Measurements from ENCODE around the gene ST3GAL4.
A peak's percentile ranks its signal among the peaks of the same experiment; 100 is the strongest.
"Not testable (repeated sequence)": the region's sequence is repeated elsewhere in the genome, so short reads cannot be mapped to it uniquely, and the experiment has no call there.

The ST3GAL4 gene

DNA sequence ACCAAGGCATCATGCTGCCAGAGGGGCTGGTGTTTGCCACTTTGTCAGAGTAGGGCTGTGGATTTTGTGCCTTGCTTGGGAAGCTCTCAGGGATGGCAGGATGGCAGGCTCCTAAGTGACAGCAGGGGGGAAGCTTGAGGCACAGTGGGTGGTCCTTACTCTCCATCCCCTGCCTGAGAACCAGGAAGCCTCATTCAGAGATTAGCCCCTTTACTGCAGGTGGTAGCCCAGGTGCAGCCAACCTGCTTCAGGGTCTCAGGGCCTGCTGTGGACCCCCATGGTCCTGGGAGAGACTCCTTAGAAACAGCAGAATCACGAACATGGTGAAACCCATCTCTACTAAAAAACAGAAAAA, 8.9 kb upstream of the ST3GAL4 start:
- DNase-seq (ENCODE audit: low spot score) = no peak

DNA sequence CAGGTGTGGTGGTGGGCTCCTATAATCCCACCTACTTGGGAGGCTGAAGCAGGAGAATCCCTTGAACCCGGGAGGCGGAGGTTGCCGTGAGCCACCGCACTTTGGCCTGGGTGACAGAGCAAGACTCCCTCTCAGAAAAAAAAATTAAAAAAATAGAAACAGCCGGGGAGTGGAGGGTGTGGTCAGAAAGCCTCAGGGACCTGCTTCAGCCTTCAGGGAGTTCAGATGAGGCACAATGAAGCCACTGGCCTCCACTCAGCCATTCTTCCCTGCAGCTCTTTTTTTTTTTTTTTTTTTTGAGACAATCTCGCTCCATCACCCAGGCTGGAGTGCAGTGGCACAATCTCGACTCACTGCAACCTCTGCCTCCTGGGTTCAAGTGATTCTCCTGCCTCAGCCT, 8.5 kb upstream of the ST3GAL4 start:
- DNase-seq (ENCODE audit: low spot score) = not testable (repeated sequence)

DNA sequence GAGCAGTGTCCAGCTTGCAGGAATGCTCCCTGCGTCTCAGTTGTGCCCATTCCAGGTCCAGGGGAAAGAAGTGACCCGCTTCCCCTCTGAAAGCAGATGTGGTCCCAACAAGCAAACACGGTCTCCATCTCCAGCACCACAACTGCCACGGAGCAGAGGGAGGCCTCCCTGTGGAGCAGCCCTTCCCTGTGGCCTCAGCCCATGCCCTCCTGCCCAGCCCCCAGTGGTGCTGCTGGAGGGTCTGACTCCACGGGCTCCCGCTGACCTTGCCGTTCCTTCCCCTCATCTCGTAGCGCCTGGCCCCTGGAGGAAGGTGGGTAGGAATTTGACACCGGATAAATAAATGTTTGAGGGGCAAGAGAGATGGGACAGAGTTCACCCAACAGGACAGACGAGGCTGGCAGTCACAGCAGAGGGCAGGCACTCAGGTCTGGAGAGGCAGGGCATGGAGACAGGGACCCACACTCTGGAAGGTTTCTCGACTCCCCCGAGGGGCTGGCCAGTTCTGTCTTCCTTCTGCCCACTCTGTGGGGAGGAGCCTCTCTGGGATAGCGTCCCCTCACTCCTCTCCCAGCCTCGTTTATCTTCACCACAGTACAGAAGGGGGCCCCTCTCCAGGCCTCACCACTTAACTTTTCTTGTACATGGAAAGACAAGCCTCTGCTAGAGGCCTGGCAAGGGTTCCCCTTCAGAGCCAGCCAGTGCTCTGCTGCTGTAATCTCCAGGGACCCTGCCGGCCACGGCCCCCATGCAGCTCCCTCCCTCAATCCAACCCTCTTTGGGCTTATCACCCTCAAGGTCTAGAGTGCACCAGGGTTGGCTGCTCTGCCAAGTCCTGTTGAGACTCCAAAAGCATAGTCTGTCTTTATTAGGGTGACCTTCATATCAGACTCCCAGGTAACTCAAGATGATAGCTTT, 7.5 kb upstream of the ST3GAL4 start:
- DNase-seq (ENCODE audit: low spot score) = no peak

DNA sequence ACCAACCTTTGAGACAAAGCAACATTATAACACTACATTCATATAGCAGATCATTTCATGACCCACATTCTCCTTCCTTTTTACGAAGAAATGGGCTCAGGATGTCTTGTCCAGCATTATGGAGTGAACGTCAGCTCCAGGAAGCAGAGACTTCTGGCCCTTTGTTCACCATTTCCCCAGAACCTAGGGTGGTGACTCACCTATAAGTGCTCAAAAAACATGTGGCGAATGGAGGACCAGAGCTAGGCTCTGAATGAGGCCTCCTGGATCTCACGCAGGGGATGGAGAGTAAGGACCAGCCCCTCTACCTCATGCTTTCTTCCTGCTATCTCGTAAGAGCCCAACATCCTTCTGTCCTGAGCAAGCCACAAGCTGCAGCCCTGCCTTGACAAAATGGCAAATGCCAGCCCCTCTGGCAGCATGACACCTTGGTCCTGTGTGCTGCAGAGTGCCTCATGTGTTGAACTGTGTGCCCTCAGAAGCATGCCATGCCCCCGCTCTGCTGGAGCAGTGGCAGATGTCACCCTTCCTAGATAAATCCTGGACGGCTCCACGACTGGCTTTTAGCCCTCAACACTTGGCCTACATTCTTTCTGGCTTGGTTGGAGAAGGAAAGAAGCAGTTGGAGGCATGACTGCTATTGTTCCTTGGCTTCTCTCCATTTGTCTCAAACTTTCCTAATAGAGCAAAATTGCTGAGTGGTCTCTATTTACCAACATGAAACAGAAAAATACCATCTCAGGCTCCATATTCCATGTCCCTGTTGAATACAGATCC, 6.5 kb upstream of the ST3GAL4 start:
- no peak for DNase-seq (ENCODE audit: low spot score)

DNA sequence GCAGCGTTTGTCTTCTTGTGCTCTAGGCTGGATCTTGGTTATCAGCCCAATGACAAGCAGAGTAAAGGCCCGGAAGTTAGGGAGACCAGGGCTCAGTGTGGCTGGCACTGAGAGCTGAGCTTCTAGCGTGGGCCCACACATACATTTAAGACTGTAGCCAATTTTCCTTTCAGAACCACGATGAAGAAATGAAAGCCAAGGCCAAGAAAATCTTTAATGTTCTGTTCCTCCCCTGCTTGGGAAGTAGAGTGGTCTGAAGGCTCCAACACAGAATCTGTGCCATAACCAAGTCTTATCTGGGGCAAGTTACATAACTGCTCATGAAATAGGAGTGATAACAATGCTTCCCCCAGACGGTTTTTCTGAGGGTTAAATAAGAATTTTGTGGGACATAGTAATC, 4.7 kb upstream of the ST3GAL4 start:
- no peak for DNase-seq (ENCODE audit: low spot score)

DNA sequence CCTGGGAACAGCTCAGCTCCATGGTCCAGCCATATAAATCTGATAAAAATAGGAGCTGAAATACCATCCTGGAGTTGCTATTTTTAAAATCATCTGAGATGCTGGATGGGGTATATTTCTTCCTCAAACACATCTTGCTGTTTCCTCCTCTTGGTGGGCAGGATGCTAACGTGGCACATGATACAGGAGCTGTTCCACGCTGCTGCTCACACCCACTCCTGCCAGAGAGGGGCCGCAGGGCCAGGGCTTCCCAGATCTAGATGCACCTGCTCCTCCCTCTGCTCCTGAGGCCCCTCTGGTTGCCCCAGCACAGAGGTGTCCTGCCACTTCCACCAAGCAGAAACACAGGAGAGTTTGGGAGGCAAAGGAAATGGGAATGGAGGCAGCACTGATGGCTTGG, 3.3 kb upstream of the ST3GAL4 start:
- no peak for DNase-seq (ENCODE audit: low spot score)

DNA sequence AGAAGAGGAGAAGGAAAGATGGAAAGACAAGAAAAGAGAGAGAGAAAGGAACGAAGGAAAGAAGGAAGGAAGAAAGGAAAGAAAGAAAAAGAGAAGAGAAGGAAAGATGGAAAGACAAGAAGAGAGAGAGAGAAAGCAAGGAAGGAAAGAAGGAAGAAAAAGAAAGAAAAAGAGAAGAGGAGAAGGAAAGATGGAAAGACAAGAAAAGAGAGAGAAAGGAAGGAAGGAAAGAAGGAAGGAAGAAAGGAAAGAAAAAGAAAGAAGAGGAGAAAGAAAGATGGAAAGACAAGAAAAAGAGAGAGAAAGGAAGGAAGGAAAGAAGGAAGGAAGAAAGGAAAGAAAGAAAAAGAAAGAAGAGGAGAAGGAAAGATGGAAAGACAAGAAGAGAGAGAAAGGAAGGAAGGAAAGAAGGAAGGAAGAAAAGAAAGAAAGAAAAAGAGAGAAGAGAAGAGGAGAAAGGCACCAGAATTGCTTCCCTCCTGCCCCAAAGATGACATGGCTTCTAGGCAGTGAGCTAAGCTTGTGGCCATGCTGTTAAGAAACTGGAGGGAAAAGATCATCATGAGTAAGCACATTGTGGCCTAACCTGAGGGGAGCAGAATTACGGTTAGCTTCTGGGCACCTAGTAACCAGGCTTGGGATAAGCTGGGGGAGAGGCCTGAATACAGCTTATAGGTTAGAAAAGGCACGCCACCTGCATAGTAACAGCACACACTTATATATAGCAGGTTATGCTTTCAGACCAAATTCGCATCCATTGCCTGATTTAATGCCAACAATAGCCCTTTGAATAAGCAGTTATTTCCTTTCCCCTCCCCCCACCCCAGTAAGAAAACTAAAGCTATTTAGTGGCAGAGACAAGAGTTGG, 2.3 kb upstream of the ST3GAL4 start:
- no peak for DNase-seq (ENCODE audit: low spot score)

DNA sequence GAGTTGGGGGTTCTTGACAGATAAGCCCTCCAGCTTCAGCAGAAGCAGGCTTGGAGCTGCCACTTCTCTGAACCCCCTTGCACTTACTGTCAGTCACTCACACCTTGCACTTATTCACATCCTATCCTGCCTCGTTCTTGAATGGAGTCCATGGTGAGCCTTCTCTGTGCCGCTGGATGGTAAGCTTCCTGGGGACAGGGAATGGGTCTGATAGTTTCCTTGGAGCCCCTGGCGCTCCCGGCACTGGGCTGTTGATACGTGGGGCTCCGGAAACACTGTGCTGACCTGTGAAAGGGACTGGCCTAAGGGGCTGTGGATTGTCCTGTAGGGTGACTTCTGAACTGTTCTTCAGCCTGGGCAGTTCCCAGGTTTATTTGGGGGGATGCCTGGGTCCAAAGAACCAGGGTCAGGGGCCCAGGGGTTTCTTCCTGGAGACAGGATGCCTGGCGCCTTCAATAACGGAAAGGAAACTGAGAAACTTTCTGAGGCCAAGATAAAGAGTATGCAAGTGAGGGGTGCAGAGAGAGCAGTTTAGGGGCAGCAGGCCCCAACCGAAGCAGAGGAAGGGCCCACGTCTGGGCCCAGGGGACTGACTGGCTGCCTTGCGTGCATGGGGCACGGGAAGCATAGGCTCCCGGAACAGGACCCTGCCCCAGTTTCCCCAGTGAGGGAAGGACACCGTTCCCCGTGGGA, 709 bp upstream of the ST3GAL4 start:
- no peak for DNase-seq (ENCODE audit: low spot score)

DNA sequence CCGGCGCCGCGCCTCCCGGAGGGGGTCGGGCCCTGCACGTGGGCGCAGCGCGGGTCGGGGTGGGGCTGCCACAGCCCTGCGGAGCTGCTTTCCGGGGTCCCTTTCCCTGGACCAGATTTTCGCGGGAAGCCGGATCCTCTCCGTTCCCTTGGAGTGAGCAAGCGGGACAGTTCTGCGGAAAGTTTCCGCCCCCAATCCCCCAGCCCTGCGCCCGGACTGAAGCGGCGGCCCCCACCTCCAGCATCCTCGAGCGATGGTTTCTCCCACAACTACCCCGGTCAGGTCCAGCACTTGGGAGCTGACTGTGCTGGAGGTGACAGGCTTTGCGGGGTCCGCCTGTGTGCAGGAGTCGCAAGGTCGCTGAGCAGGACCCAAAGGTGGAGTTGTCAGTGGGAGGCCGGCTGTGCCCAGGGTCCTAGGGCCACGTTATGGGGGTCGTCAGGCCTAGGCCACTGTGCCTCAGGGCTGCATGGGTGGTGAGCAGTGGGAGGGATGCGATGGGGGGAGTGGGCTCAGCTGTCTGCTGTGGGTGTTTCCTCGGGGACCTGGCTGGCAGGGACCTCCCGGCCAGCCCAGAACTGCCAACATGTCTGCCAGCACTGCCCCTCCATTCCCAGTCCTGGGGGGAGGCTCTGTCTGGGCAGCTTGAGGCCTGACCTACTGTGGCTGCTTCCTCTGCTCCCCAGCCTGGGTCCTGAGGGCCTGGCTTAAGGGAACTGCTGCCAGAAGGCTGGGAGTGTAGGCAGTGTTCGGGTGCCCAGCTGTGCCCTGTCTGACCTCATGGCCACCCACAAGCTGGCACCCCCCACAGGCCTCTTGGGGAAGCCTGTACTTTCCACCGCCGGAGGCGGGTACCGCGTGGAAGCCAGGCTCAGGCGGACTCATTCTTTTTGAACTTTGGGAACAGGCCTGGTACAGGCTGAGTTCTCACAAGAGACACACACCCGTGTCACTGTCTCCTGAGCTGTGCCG, 726 bp downstream of the ST3GAL4 start:
- DNase-seq (ENCODE audit: low spot score) = peak; percentile 31

DNA sequence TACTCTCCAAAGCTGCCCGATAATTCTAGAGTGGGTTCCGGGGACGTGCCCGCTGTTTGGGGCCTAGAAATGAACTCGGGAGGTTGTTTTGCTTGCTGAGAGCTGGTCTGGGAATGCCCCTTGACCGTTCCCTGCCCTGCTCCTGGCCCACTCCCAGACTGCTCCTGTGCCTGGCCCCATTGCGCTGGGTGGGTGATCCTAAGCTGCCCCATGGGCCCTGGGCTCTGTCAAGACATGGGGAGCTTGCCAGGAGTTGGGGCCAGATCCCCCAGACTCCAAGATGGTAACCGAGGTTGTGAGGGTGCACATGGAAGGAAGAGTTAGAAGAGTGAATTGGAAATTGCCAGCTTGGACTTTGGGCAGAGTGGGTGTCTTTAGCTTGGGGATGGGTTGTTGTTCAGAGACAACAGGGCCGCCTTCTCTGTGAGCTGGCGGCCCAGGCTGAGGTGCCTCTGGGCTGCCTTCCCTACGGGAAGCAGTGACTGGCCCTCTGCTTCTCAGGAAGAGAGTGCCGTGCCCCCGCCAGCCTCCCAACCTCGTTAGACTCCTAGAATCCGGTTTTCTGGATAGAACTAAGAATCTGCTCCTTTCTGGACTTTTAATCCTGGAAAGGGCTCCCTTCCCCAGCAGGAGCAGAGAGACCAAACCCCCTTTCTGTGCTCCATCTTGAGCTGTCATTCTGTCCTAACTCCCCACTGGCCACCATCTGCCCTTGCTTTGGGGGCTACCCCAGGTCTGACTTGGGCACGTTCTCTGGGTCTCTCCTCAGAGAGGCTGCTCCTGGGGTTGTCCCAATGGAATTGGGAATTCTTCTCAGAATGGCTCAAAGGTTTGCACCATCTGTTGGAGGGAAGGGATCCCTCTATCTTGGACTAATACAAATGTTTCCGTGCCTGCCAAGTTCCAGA, 1.8 kb downstream of the ST3GAL4 start:
- DNase-seq (ENCODE audit: low spot score) = no peak

DNA sequence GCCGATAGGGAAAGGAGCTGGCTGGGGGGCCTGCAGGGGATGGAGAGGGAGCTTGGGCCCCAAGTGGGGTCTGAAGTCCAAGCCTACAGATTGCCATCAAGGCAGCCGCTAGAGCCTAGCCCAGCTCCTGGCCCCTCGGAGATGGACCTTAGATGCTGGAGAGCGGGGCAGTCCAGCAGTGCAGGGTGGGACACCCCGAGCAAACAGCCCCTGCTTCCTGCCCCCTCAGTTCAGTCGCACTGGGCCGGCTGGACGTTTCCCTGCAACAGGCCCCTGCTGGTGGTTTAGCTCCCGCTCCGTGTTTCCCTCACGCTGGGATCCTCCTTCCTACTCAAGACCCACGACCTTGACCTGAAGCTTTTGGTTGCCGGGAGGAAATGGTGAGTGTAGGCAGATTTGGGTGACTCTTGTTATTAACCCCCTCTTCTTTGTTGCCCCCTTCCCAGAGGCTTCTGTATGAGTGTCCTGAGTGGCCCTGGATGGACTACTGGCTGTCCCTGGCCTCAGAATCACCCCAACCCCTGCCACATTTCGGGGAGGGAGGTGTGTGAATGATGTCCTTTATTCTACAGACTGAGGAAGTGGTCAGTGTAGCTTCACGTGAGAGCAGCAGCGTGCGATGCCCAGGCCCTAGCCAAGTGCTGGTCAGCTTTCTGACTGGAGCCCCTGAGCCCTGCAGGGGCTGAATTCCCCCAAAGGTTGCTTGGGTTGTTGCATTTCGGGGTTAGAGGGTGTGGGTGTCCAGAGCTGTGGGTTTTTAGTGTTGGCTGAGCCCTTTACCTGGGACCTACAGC, 2.7 kb downstream of the ST3GAL4 start:
- DNase-seq (ENCODE audit: low spot score) = no peak

DNA sequence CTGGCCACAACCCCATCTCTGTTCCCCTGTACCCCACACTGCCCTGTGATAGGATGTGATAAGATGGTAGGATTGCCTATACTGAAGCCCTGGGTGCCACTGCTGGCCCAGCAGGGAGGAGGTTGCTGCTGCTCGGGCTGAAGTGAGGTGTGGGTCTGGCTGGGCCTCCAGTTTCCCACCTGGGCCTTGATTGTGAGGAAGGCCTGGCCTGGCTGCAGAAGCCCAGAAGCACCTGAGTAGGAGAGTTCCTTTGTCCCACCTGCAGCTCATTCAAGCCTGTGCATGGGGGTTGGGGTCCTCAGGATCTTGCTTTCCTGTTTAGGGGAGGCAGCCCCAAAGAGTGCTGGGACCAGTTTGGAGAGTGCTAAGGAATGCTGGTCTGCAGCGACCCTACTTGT, 3.3 kb downstream of the ST3GAL4 start:
- DNase-seq (ENCODE audit: low spot score) = no peak

DNA sequence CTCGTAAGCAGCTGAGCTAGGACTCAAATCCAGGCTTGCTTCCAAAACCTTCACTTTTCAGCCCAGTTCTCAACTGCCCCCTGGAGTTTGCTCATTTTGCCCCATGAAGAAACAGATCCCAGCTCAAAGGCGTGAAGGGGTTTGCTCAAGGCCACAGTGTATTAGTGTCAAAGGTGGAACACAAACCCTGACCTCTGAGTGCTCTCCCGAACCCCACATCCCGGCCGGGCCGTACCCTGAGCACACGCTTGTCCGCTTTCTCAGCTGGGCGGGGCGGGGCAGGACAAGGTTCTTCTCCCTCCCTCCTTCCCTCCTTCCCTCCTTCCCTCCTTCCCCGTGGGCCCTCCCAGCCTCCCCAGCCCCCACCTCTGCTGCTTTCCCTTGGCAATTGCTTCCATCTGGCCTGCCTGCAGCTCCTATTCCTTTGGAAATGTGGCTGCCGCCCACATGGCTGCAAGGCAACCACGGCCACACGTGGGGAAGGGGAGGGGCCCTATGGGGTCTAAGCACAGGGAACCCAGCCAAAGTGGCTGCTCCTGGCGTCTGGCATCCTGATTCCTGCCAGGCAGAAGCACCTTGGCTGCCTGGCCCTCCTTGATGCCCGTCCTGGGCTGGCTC, 4.1 kb downstream of the ST3GAL4 start:
- no peak for DNase-seq (ENCODE audit: low spot score)

DNA sequence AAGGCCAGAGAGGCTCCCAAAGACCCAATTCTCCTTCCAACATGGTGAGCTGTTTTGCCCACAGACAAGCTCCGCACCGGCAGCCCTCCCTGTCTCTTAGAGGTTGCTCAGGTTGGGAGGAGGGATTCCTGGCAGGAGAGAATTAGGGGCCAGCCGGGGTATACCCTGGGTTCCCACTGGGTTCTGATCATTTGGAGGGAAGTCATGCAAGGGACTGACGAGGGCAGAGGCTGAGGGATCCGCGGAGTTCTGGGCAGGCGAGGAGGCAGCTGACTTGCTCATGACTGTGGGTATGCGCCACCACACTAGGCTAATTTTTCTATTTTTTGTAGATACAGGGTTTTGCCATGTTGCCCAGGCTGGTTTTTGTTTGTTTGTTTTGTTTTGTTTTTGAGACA, 4.6 kb downstream of the ST3GAL4 start:
- no peak for DNase-seq (ENCODE audit: low spot score)

DNA sequence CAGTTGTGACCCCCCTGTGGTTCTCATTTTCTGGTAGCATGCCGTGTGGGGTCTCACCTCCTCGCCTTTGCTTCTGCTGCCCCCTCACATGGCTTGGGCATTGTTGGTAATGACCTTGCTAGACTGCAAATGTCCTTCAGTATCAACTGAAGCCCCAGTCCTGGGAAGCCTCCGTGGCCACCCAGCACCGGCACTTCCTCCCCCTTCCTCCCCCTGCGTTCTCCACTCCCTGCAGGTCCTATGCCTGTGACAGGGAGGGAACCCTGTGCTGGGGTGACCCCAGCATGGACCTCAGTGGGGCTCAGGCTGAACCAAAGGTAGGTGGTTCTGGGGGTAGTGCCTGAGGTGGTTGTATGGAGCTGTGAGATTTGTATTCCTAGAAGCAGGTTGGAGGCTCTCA, 5.9 kb downstream of the ST3GAL4 start:
- no peak for DNase-seq (ENCODE audit: low spot score)

DNA sequence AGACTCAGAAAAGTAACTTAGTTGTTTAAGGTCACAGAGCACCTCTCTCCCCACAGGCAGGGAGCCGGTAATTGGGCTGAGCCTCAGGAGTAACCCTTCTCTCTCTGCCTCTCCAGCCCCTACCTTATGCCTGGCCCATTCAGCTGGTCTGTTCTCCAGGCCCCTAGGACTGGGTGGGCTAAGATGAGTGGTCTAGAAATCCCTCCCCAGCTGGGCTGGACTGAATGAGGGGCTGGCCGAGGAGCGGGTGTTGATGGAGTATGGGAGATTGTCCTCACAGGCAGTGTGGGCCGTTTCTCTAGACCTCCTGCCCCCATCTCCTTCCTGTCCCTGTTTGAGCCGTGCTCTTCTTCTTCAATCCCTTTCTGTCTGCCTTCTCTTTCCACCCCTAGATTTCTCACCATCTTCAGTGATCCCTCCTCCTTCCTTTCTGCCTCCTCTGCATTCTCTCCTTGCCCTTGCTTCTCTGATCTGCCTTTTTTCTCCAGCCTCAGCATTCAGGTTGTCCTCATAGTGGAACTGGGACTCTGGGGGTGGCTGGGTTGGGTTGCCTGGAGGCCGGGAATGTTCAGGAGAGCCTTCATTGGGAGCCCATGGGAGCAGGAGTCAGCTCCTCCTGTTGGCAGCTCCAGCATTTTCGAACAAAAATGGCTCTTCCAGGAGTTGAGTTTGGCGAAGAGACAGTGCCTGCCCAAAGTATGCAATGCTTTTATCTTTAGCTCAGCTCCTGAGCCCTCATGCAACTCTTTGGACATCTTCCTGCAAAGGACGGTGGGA, 7.6 kb downstream of the ST3GAL4 start:
- DNase-seq (ENCODE audit: low spot score) = no peak

DNA sequence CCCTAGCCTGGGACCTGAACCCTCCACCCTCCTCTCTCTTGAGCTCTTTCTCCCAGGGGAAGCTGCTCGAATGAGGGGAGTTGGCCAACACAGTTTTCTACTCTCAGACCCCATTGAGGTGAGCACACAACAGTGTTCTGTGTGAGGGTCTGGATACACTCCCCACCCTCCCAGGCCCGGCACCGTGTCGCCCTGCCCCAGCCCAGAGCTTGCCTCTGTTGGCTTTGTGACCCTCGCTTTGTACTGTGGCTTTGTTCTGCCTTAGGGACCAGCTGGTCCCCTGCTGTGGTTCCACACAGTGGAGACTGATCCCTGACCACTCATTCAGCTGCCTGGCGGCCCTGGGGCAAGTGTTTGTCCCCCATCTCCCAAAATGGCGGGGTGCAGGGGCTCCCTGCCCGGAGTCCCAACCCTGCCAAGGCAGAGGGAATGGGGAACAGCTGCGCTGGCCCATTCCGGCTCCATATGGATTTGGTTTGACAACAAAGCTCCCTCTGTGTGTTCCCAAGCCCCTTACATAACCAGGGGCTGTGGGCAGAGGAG, 8.3 kb downstream of the ST3GAL4 start:
- no peak for DNase-seq (ENCODE audit: low spot score)

Measured in HuH-7.5 (cell line).